ENCODE results near the gene SUCLA2.
"Not testable (repeated sequence)": the region's sequence is repeated elsewhere in the genome, so short reads cannot be mapped to it uniquely, and the experiment has no call there.

SUCLA2 gene

DNA sequence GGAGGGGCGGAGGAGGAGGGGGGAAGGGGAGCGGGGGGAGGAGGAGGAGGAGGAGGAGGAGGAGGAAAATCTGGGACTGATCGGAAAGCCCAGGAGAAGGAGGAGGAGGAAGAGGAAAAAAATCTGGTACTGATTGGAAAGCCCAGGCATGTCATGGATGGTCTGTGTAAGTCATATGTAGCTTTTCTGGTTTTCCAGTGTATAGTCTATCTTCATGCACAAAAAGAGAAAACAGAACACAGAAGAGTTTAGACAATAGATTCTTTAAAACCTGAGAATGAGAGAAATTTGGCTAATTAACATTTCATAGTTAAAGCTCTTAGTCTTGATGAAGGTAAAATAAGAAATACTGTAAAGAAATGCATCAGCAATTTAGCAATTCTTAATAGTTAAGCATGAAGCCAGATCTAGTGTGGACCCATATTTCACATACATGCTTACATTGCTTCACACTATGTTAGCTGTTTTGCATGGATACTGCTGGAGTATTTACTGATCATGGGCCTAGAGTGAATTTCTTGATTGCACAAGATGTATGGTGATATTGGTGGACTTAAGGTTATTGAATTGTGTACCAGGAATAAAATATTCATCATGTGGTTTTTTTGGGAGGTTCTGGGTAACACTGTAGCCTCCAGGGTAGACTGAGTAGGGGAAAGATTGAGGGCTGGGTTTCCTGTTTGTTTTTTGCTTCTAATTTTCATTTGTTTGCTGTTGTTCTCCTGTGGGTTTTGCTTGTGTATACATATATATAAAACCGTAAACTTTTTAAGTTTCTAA lies 41.4 kb downstream of the SUCLA2 start:
- Histone ChIP-seq H3K9me3 (ENCODE audit: severe bottlenecking) (no peaks in the 10 kb centered on the region), H3K36me3 (peaks cover 2% of the 10 kb centered on the region)

GRCh38 chr13:47957073-47957472 lies 44.0 kb downstream of the SUCLA2 start:
- no peak overlapping the region for H3K4me3 ChIP-seq (ENCODE audit: low read depth, low read length)
- H3K27me3 ChIP-seq (ENCODE audit: insufficient read depth, low read depth, severe bottlenecking), result no peaks in the 10 kb centered on the region
- H3K9me3 ChIP-seq (ENCODE audit: severe bottlenecking), result no peaks in the 10 kb centered on the region
- H3K36me3 ChIP-seq, result no peaks in the 10 kb centered on the region
- H3K27ac ChIP-seq, result no peak overlapping the region
- TF ChIP-seq CTCF (IDR thresholded peaks at IDR 0.05; ENCODE audit: low read depth, low read length), result no peak
- no peak for DNase-seq

More for the DNA sequence above, 41.4 kb downstream of the SUCLA2 start:
- Histone ChIP-seq H3K4me3 (ENCODE audit: low read depth, low read length) (no peak overlapping the region), H3K27me3 (ENCODE audit: insufficient read depth, low read depth, severe bottlenecking) (no peaks in the 10 kb centered on the region), H3K27ac (no peak overlapping the region)
- TF ChIP-seq CTCF (IDR thresholded peaks at IDR 0.05; ENCODE audit: low read depth, low read length), result no peak
- no peak for DNase-seq

- no peaks in the 10 kb centered on the region for H3K36me3 ChIP-seq
- TF ChIP-seq CTCF (IDR thresholded peaks at IDR 0.05; ENCODE audit: low read depth, low read length), result no peak
Observed at GRCh38 chr13:47955836-47956235, 45.2 kb downstream of the SUCLA2 start.

GRCh38 chr13:47949799-47950198 lies 51.3 kb downstream of the SUCLA2 start:
- TF ChIP-seq CTCF (IDR thresholded peaks at IDR 0.05; ENCODE audit: low read depth, low read length), result no peak
- DNase-seq, result no peak
- Histone ChIP-seq H3K27me3 (ENCODE audit: insufficient read depth, low read depth, severe bottlenecking) (no peaks in the 10 kb centered on the region), H3K36me3 (no peaks in the 10 kb centered on the region), H3K27ac (no peak overlapping the region), H3K4me3 (ENCODE audit: low read depth, low read length) (no peak overlapping the region), H3K9me3 (ENCODE audit: severe bottlenecking) (no peaks in the 10 kb centered on the region)

More at GRCh38 chr13:47955836-47956235, 45.2 kb downstream of the SUCLA2 start:
- H3K27ac ChIP-seq, result no peak overlapping the region
- H3K27me3 ChIP-seq (ENCODE audit: insufficient read depth, low read depth, severe bottlenecking), result no peaks in the 10 kb centered on the region
- DNase-seq, result no peak
- no peak overlapping the region for H3K4me3 ChIP-seq (ENCODE audit: low read depth, low read length)
- H3K9me3 ChIP-seq (ENCODE audit: severe bottlenecking), result no peaks in the 10 kb centered on the region

DNA sequence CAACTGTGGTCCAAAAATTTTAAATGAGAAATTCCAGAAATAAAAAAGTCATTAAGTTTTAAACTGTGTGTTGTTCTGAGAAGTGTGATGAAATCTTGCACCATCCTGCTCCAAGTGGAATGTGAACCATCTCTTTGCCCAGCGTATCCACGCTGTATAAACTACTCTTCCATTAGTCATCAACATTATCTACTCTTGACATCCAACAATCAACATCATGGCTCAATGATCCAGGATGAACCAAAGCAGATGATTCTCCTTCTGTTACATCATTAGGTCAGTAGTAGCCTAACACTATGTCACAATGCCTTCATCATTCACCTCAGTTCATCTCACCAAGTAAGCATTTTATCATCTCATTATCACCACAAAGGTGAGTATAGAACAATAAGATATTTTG lies 55.3 kb downstream of the SUCLA2 start:
- H3K36me3 ChIP-seq, result no peaks in the 10 kb centered on the region
- no peak overlapping the region for H3K4me3 ChIP-seq (ENCODE audit: low read depth, low read length)
- no peak for TF ChIP-seq CTCF (IDR thresholded peaks at IDR 0.05; ENCODE audit: low read depth, low read length)
- DNase-seq, result no peak
- H3K27ac ChIP-seq, result no peak overlapping the region
- no peaks in the 10 kb centered on the region for H3K27me3 ChIP-seq (ENCODE audit: insufficient read depth, low read depth, severe bottlenecking)
- H3K9me3 ChIP-seq (ENCODE audit: severe bottlenecking), result no peaks in the 10 kb centered on the region

GRCh38 chr13:47945146-47945545 lies 55.9 kb downstream of the SUCLA2 start:
- not testable (repeated sequence) for H3K27ac ChIP-seq; H3K4me3 ChIP-seq (ENCODE audit: low read depth, low read length); H3K27me3 ChIP-seq (ENCODE audit: insufficient read depth, low read depth, severe bottlenecking); H3K36me3 ChIP-seq; H3K9me3 ChIP-seq (ENCODE audit: severe bottlenecking); DNase-seq

All from WERI-Rb-1 (cell line).